HUES6 (cell line): ENCODE results near the gene MYG1.
"Not testable (repeated sequence)": the region's sequence is repeated elsewhere in the genome, so short reads cannot be mapped to it uniquely, and the experiment has no call there.

Experiments
- H3K27ac ChIP-seq: 2 replicates; pipeline ENCODE4 v1.7.0; 2013; ENCODE audit warnings: low read depth, mild to moderate bottlenecking, low read length, inconsistent platforms
- H3K27me3 ChIP-seq: 2 replicates; pipeline ENCODE4 v1.6.1; 2013; ENCODE audit warnings: low read length; ENCODE audit not compliant: control insufficient read depth, insufficient read depth
- H3K36me3 ChIP-seq: 2 replicates; pipeline ENCODE4 v1.6.1; 2013; ENCODE audit warnings: low read length; ENCODE audit not compliant: control insufficient read depth, insufficient read depth
- H3K4me1 ChIP-seq: 2 replicates; pipeline ENCODE4 v1.6.1; 2013; ENCODE audit warnings: low read length; ENCODE audit not compliant: control insufficient read depth, insufficient read depth
- H3K4me3 ChIP-seq: 2 replicates; pipeline ENCODE4 v1.5.1; 2013; ENCODE audit warnings: low read depth, low read length
- H3K9ac ChIP-seq: one replicate; pipeline ENCODE4 v1.6.1; 2013; ENCODE audit warnings: mild to moderate bottlenecking, low read length
- H3K9me3 ChIP-seq: 2 replicates; pipeline ENCODE4 v1.6.1; 2013; ENCODE audit warnings: low read depth, low read length; ENCODE audit not compliant: control insufficient read depth, insufficient read depth

MYG1 gene

GRCh38 chr12:53330671-53331070 lies 31.2 kb downstream of the MYG1 start:
- Histone ChIP-seq H3K27me3 (peaks cover 35% of the 10 kb centered on the region), H3K4me3 (no peak overlapping the region), H3K27ac (no peak overlapping the region), H3K9me3 (no peaks in the 10 kb centered on the region), H3K4me1 (peaks cover 26% of the 10 kb centered on the region; the same call in 1 of the 2 replicates), H3K36me3 (no peaks in the 10 kb centered on the region), H3K9ac (no peak overlapping the region)

DNA sequence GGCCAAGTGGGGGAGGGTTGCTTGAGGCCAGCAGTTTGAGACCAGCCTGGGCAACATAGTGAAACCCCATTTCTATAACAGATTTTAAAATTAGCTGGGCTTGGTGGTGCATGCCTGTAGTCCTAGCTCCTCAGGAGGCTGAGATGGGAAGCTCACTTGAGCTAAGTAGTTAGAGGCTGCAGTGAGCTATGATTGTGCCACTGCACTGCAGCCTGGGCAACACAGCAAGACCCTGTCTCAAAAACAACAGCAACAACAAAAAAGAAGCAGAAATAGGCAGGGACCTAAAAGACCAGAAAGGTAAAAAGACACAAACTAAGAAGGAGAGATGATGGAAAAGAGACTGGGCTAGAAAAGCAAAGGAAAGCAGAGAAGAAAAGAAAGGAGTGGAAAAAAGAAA lies 32.8 kb downstream of the MYG1 start:
- peaks cover 30% of the 10 kb centered on the region for H3K27me3 ChIP-seq
- H3K9ac ChIP-seq, H3K27ac ChIP-seq, H3K36me3 ChIP-seq, H3K9me3 ChIP-seq, H3K4me3 ChIP-seq: not testable (repeated sequence)
- H3K4me1 ChIP-seq, result peaks cover 30% of the 10 kb centered on the region

DNA sequence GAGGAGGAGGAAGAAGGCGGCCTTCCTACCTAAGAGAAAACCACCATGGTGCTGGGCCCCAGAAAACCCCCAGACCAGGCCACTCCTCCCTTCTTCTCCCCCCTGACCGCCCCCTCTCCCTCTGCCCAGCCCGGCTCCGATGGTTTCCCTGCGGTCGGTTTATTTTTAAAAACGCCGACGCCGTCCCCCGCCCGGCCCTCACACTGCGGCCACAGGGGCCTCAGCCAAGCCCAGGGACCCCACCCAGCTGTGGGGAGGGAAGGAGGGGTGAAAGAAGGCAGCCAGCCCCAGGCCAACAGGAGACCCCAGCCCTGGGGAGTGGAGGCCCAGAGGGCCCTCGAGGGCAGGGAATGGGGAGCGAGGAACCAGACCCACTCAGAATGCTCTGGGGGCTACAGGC lies 33.2 kb downstream of the MYG1 start:
- peaks cover 31% of the 10 kb centered on the region for H3K4me1 ChIP-seq
- no peak overlapping the region for H3K9ac ChIP-seq
- H3K27me3 ChIP-seq, result peaks cover 27% of the 10 kb centered on the region

DNA sequence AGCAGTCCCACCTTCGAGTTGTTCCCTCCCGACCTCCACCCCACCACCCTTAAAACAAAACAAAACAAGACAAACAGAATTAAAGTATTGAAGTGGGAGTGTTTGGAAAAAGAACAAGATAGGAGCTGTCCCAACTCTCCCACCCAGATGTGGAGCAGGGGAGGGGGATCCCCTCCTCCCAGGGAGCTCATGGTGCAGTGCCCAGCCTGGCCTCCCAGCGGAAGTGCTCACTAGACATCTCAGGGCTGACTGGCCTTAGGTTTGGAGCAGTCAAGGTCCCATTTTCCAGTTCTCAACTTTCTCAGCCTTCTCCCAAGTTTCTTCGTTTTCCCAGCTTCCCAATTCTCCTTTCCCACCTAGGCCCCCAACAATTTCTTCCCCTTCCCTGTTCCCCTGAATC lies 33.8 kb downstream of the MYG1 start:
- Histone ChIP-seq H3K9me3 (no peaks in the 10 kb centered on the region), H3K27me3 (peaks cover 24% of the 10 kb centered on the region), H3K4me3 (no peak overlapping the region), H3K4me1 (peaks cover 33% of the 10 kb centered on the region), H3K27ac (no peak overlapping the region), H3K9ac (no peak overlapping the region), H3K36me3 (no peaks in the 10 kb centered on the region)

More for the DNA sequence above, 33.2 kb downstream of the MYG1 start:
- Histone ChIP-seq H3K4me3 (no peak overlapping the region), H3K36me3 (no peaks in the 10 kb centered on the region), H3K27ac (no peak overlapping the region), H3K9me3 (no peaks in the 10 kb centered on the region)

GRCh38 chr12:53333845-53334244 lies 34.4 kb downstream of the MYG1 start:
- Histone ChIP-seq H3K9ac (no peak overlapping the region), H3K9me3 (no peaks in the 10 kb centered on the region), H3K4me3 (no peak overlapping the region), H3K27ac (no peak overlapping the region), H3K4me1 (peaks cover 36% of the 10 kb centered on the region), H3K36me3 (no peaks in the 10 kb centered on the region), H3K27me3 (peaks cover 20% of the 10 kb centered on the region)

DNA sequence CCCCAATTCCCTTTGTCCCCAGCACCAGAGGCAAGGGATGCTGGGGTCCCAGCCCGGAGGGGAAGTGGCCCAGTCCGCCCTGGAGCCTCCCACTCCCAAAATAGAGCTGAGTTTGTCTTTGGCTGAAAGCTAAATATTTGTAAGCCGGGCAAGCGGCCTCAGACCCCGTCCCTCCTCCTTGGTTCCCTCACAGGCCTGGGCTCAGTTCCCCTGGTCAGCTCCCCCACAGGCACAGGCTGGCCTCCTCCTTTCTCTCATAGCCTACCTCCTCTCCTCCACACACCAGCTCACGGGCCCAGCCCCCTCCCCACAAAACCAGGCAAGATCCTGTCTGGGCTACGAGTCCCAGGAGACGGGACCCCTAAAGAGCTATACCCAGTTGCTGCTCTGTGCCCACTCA lies 35.3 kb downstream of the MYG1 start:
- Histone ChIP-seq H3K9me3 (no peaks in the 10 kb centered on the region), H3K9ac (no peak overlapping the region), H3K4me1 (peaks cover 37% of the 10 kb centered on the region), H3K27ac (no peak overlapping the region), H3K36me3 (no peaks in the 10 kb centered on the region), H3K27me3 (peaks cover 16% of the 10 kb centered on the region), H3K4me3 (no peak overlapping the region)

GRCh38 chr12:53336181-53336681 lies 36.7 kb downstream of the MYG1 start, which contains the start of gene SP7:
SP7 (minus strand) TSS chr12:53336354; CDS start chr12:53335646, 708 bp downstream.
- Histone ChIP-seq H3K27me3 (peaks cover 16% of the 10 kb centered on the region), H3K27ac (no peak within 1 kb of the TSS), H3K36me3 (no peaks in the 10 kb centered on the region), H3K9ac (no peak within 1 kb of the TSS), H3K9me3 (no peaks in the 10 kb centered on the region), H3K4me3 (no peak within 1 kb of the TSS), H3K4me1 (peaks cover 37% of the 10 kb centered on the region)

GRCh38 chr12:53338017-53338416 lies 38.5 kb downstream of the MYG1 start:
- Histone ChIP-seq H3K9ac (no peak overlapping the region), H3K36me3 (no peaks in the 10 kb centered on the region), H3K4me1 (peaks cover 37% of the 10 kb centered on the region), H3K4me3 (no peak overlapping the region), H3K9me3 (no peaks in the 10 kb centered on the region), H3K27ac (no peak overlapping the region), H3K27me3 (peaks cover 16% of the 10 kb centered on the region)

- H3K27me3 ChIP-seq, result peaks cover 11% of the 10 kb centered on the region; the same call in 1 of the 2 replicates
- no peak overlapping the region for H3K4me3 ChIP-seq
- no peak overlapping the region for H3K9ac ChIP-seq
- H3K4me1 ChIP-seq, result peaks cover 37% of the 10 kb centered on the region
- no peaks in the 10 kb centered on the region for H3K36me3 ChIP-seq
- no peaks in the 10 kb centered on the region for H3K9me3 ChIP-seq
- H3K27ac ChIP-seq, result no peak overlapping the region
Observed at GRCh38 chr12:53338916-53339315, 39.4 kb downstream of the MYG1 start.

GRCh38 chr12:53340398-53340797 lies 40.9 kb downstream of the MYG1 start:
- Histone ChIP-seq H3K36me3 (no peaks in the 10 kb centered on the region), H3K27me3 (peaks cover 17% of the 10 kb centered on the region; the same call in 1 of the 2 replicates), H3K9me3 (no peaks in the 10 kb centered on the region), H3K4me1 (peaks cover 41% of the 10 kb centered on the region), H3K4me3 (no peak overlapping the region), H3K9ac (no peak overlapping the region), H3K27ac (no peak overlapping the region)

DNA sequence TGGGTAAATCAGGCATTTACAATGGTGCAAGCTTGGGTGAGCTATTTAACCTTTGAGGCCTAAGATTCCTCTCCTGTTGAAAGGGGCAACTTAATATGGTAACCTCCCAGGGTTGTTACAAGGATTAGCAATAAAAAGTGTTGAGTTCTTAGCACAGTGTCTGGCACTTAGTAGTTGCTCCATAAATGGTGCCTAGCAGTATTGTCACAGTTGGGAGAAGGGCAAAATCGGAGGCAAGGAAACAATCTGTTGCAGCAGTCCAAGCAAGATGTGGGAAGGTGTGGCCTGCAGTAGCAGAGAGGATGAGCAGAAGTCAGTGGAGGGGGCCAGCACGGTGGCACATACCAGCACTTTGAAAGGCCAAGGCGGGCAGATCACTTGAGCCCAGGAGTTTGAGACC lies 44.0 kb downstream of the MYG1 start:
- no peaks in the 10 kb centered on the region for H3K9me3 ChIP-seq
- H3K9ac ChIP-seq, result no peak overlapping the region
- H3K36me3 ChIP-seq, result no peaks in the 10 kb centered on the region
- peaks cover 11% of the 10 kb centered on the region; the same call in 1 of the 2 replicates for H3K27me3 ChIP-seq
- H3K27ac ChIP-seq, result no peak overlapping the region
- H3K4me3 ChIP-seq, result no peak overlapping the region
- peaks cover 21% of the 10 kb centered on the region for H3K4me1 ChIP-seq
